Measurements from ENCODE around the gene CUTA.

DNA sequence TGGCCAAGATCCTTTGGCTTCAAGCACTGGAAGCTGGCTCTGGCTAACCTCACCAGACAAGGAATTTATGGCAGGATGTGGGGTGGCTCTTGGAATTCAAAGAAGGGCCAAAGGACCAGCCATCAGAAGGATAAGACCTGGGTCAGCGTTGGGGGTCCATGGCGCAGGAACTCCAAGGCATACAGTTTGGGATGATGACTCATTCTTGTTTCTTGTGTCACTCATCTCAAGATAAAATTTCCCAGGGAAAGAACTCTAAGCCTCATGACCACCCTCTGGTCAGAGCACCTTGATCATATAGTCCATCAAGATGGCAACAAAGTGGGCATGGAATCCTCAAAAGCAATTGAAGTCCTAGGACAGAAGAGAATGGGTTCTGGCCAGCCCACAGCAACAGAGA lies 41.3 kb upstream of the CUTA start:
- TF ChIP-seq FOXM1 (IDR thresholded peaks at IDR 0.05; ENCODE audit: borderline replicate concordance), result no peak
- no peak for TF ChIP-seq FOXA1 (IDR thresholded peaks at IDR 0.05)
- TF ChIP-seq BHLHE40 (IDR thresholded peaks at IDR 0.05; ENCODE audit: borderline replicate concordance), result no peak
- TF ChIP-seq ELF4 (IDR thresholded peaks at IDR 0.05), result no peak
- TF ChIP-seq SP1 (IDR thresholded peaks at IDR 0.05), result no peak
- no peak for TF ChIP-seq TARDBP (IDR thresholded peaks at IDR 0.05)
- no peak for TF ChIP-seq CTBP1 (IDR thresholded peaks at IDR 0.05; ENCODE audit: borderline replicate concordance)
- TF ChIP-seq FOXK2 (IDR thresholded peaks at IDR 0.05), result no peak
- no peak for TF ChIP-seq NFRKB (IDR thresholded peaks at IDR 0.05)

All from HEK293T (cell line).